Vagina (tissue), 2 donors: ENCODE results near the gene UBN1. TPM values are rescaled to one million over a fixed set of nuclear protein-coding genes. Genes with fewer than 3 reads are reported as not detected.

ENCODE experiments used
- DNase-seq, 2 donors: peaks; one replicate each; pipeline ENCODE4 v3.0.0-alpha.2; 2017; ENCODE audit errors: extremely low spot score in 2 of 2
- H3K27ac ChIP-seq: fragments of 200-600 bp; sonication (generic); one replicate; pipeline ENCODE4 v1.5.1; 2019
- H3K27me3 ChIP-seq: fragments of 200-600 bp; sonication (generic); one replicate; pipeline ENCODE4 v1.5.1; 2019
- H3K36me3 ChIP-seq, 2 donors: fragments of 200-600 bp; sonication (generic); one replicate each; pipeline ENCODE4 v1.5.1; 2017 to 2019
- H3K4me1 ChIP-seq: fragments of 200-600 bp; sonication (generic); one replicate; pipeline ENCODE4 v1.5.1; 2019
- H3K4me3 ChIP-seq, 2 donors: fragments of 200-600 bp; sonication (generic); 1 replicate in 1 of 2; 2 replicates in 1 of 2; pipeline ENCODE4 v1.5.1; 2016 to 2019
- H3K9me3 ChIP-seq: fragments of 200-600 bp; sonication (generic); one replicate; pipeline ENCODE4 v1.5.1; 2019
- CTCF ChIP-seq, 3 experiments: fragments of 450-650 bp in 2 of 3; fragments of 200-600 bp in 1 of 3; sonication (generic) in 1 of 3; IDR thresholded peaks; one replicate each; pipeline ENCODE4 v1.5.1; 2017 to 2019; ENCODE audit warnings: antibody characterized with exemption in 3 of 3, mild to moderate bottlenecking in 2 of 3, moderate library complexity in 2 of 3
- POLR2A ChIP-seq, 2 donors: fragments of 450-650 bp; IDR thresholded peaks; one replicate each; pipeline ENCODE4 v1.6.1; 2017; ENCODE audit warnings: antibody characterized with exemption in 2 of 2, mild to moderate bottlenecking in 2 of 2, moderate library complexity in 2 of 2
- POLR2AphosphoS5 ChIP-seq, 2 donors: sonication (generic); formaldehyde crosslinking; IDR thresholded peaks; one replicate each; pipeline ENCODE4 v1.9.0; 2017; ENCODE audit warnings: antibody characterized with exemption in 2 of 2, mild to moderate bottlenecking in 2 of 2, low read depth in 1 of 2; ENCODE audit not compliant: insufficient read depth in 1 of 2
- intact Hi-C: fragments of 100-400 bp; cut with DNase I; formaldehyde crosslinking; loops from one replicate; pipeline ENCODE4 v1.15.1; 2023
- total RNA-seq: library from RNA; depleted of rRNA; stranded (reverse); fragments of >200 nt; gene quantifications from one replicate; pipeline ENCODE4 v1.2.3, GENCODE V29; 2016

UBN1 gene
- total RNA-seq, 1 donor from 2014 or later, result 17.2 TPM

- H3K9me3 ChIP-seq, result no peaks in the 10 kb centered on the region
- no peak for TF ChIP-seq POLR2AphosphoS5 (IDR thresholded peaks at IDR 0.05; ENCODE audit: insufficient read depth in 1 of 2, low read depth in 1 of 2)
- TF ChIP-seq CTCF (IDR thresholded peaks at IDR 0.05), result no peak
- TF ChIP-seq POLR2A (IDR thresholded peaks at IDR 0.05), result no peak
- intact Hi-C loops, result no loop called here
- no peaks in the 10 kb centered on the region for H3K27me3 ChIP-seq
- H3K36me3 ChIP-seq, result peaks cover 0 to 69% of the 10 kb centered on the region in 2 donors
- H3K27ac ChIP-seq, result no peak overlapping the region
- no peak overlapping the region for H3K4me3 ChIP-seq
- no peak for DNase-seq
- no peaks in the 10 kb centered on the region for H3K4me1 ChIP-seq
Observed at GRCh38 chr16:4825196-4825595, 22.1 kb upstream of the UBN1 start.

GRCh38 chr16:4826526-4826925, 20.8 kb upstream of the UBN1 start:
- intact Hi-C loops, result no loop called here
- no peak for DNase-seq
- H3K4me1 ChIP-seq, result no peaks in the 10 kb centered on the region
- H3K27me3 ChIP-seq, result no peaks in the 10 kb centered on the region
- H3K4me3 ChIP-seq, result no peak overlapping the region
- no peak overlapping the region for H3K27ac ChIP-seq
- peaks cover 0 to 69% of the 10 kb centered on the region in 2 donors for H3K36me3 ChIP-seq
- TF ChIP-seq CTCF (IDR thresholded peaks at IDR 0.05) (no peak), POLR2A (IDR thresholded peaks at IDR 0.05) (no peak), POLR2AphosphoS5 (IDR thresholded peaks at IDR 0.05; ENCODE audit: insufficient read depth in 1 of 2, low read depth in 1 of 2) (no peak)
- H3K9me3 ChIP-seq, result no peaks in the 10 kb centered on the region

- TF ChIP-seq CTCF (IDR thresholded peaks at IDR 0.05) (no peak), POLR2A (IDR thresholded peaks at IDR 0.05) (no peak), POLR2AphosphoS5 (IDR thresholded peaks at IDR 0.05; ENCODE audit: insufficient read depth in 1 of 2, low read depth in 1 of 2) (no peak)
- peaks cover 0 to 69% of the 10 kb centered on the region in 2 donors for H3K36me3 ChIP-seq
Observed at GRCh38 chr16:4826980-4827379, 20.3 kb upstream of the UBN1 start.

GRCh38 chr16:4828567-4829321, 18.5 kb upstream of the UBN1 start:
- intact Hi-C loops, result no loop called here
- no peaks in the 10 kb centered on the region for H3K4me1 ChIP-seq
- H3K36me3 ChIP-seq, result peaks cover 0 to 57% of the 10 kb centered on the region in 2 donors
- H3K9me3 ChIP-seq, result no peaks in the 10 kb centered on the region
- TF ChIP-seq POLR2AphosphoS5 (IDR thresholded peaks at IDR 0.05; ENCODE audit: insufficient read depth in 1 of 2, low read depth in 1 of 2) (no peak), CTCF (IDR thresholded peaks at IDR 0.05) (no peak), POLR2A (IDR thresholded peaks at IDR 0.05) (no peak)
- no peak overlapping the region for H3K27ac ChIP-seq
- DNase-seq, result no peak
- H3K4me3 ChIP-seq, result no peak overlapping the region
- no peaks in the 10 kb centered on the region for H3K27me3 ChIP-seq

More at GRCh38 chr16:4826980-4827379, 20.3 kb upstream of the UBN1 start:
- intact Hi-C loops, result no loop called here
- H3K27me3 ChIP-seq, result no peaks in the 10 kb centered on the region
- H3K27ac ChIP-seq, result no peak overlapping the region
- no peaks in the 10 kb centered on the region for H3K4me1 ChIP-seq
- no peaks in the 10 kb centered on the region for H3K9me3 ChIP-seq
- no peak for DNase-seq
- no peak overlapping the region for H3K4me3 ChIP-seq

- Histone ChIP-seq H3K4me3 (no peak overlapping the region), H3K36me3 (peaks cover 0 to 55% of the 10 kb centered on the region in 2 donors), H3K9me3 (no peaks in the 10 kb centered on the region), H3K27me3 (no peaks in the 10 kb centered on the region), H3K27ac (no peak overlapping the region), H3K4me1 (no peaks in the 10 kb centered on the region)
- no peak for TF ChIP-seq CTCF (IDR thresholded peaks at IDR 0.05)
- TF ChIP-seq POLR2A (IDR thresholded peaks at IDR 0.05), result no peak
- TF ChIP-seq POLR2AphosphoS5 (IDR thresholded peaks at IDR 0.05; ENCODE audit: insufficient read depth in 1 of 2, low read depth in 1 of 2), result no peak
- no peak for DNase-seq
- intact Hi-C loops, result no loop called here
Observed at GRCh38 chr16:4830408-4830807, 16.9 kb upstream of the UBN1 start.
